PFSK-1 (cell line): Measurements from ENCODE around the gene PLAGL1.

ENCODE experiments used
- FOXP2 ChIP-seq: optimal IDR thresholded peaks from 2 replicates; pipeline ENCODE3; 2011; ENCODE audit warnings: borderline replicate concordance, control low read depth, inconsistent platforms; ENCODE audit not compliant: insufficient read depth; ENCODE audit errors: extremely low read length, extremely low read depth
- POLR2AphosphoS5 ChIP-seq: IDR thresholded peaks from 2 replicates; pipeline ENCODE4 v1.6.1; 2012; ENCODE audit warnings: low read depth, mild to moderate bottlenecking, control low read depth, low read length, moderate library complexity
- SIN3A ChIP-seq: IDR thresholded peaks from 2 replicates; pipeline ENCODE4 v1.6.1; 2012; ENCODE audit warnings: mild to moderate bottlenecking, low read length, moderate library complexity, borderline replicate concordance; ENCODE audit not compliant: insufficient read depth
- TAF1 ChIP-seq: IDR thresholded peaks from 2 replicates; pipeline ENCODE4 v1.6.1; 2012; ENCODE audit warnings: low read length, control low read depth, borderline replicate concordance; ENCODE audit not compliant: insufficient read depth
- TF ChIP-seq, protein P1 (sequence below), 2 experiments: IDR thresholded peaks; 2 replicates each; pipeline versions ENCODE4 v1.6.1 to v1.8.0; 2011 to 2012; ENCODE audit warnings: low read depth in 2 of 2, low read length in 2 of 2, control low read depth in 1 of 2, inconsistent platforms in 1 of 2, mild to moderate bottlenecking in 1 of 2, moderate library complexity in 1 of 2; ENCODE audit not compliant: insufficient read depth in 1 of 2

The PLAGL1 gene

DNA sequence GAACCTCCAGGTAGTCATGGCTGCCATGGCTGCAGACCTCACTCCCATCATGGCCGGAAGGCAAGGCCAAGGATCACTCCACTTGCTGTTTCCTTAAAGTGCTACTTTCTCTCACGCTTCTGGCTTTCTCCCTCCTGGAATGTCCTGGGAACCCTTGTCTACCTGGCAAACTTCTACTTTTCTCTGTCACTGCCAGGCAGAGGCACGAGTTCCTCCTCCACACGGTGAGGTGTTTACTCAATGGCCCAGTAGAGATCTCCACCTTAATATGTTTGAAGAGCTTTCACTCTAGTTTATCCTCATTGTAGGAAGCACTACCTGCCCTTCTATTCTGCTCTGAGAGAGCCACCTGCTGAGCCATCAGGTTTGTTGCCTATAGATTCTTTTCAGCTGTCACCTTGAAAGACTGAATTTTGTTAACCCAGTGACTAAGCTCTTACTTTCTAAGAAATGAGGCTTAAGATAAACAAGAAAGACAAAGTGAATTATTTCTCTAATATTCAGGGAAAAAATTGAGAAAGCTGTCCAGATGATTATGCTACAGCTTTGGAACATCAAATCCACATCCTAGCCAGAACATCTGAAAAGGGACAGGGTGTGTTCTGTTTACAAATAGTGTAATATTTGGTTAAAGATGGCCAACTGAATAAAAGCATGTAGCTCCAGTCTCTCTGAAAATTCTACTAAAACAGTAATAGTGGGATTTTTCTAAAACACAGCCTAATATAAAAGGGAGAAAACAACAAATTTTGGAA lies 54.9 kb downstream of the PLAGL1 start:
- TF ChIP-seq FOXP2 (no peak), SIN3A (no peak), TAF1 (no peak), POLR2AphosphoS5 (no peak)
- TF ChIP-seq, protein P1, sequence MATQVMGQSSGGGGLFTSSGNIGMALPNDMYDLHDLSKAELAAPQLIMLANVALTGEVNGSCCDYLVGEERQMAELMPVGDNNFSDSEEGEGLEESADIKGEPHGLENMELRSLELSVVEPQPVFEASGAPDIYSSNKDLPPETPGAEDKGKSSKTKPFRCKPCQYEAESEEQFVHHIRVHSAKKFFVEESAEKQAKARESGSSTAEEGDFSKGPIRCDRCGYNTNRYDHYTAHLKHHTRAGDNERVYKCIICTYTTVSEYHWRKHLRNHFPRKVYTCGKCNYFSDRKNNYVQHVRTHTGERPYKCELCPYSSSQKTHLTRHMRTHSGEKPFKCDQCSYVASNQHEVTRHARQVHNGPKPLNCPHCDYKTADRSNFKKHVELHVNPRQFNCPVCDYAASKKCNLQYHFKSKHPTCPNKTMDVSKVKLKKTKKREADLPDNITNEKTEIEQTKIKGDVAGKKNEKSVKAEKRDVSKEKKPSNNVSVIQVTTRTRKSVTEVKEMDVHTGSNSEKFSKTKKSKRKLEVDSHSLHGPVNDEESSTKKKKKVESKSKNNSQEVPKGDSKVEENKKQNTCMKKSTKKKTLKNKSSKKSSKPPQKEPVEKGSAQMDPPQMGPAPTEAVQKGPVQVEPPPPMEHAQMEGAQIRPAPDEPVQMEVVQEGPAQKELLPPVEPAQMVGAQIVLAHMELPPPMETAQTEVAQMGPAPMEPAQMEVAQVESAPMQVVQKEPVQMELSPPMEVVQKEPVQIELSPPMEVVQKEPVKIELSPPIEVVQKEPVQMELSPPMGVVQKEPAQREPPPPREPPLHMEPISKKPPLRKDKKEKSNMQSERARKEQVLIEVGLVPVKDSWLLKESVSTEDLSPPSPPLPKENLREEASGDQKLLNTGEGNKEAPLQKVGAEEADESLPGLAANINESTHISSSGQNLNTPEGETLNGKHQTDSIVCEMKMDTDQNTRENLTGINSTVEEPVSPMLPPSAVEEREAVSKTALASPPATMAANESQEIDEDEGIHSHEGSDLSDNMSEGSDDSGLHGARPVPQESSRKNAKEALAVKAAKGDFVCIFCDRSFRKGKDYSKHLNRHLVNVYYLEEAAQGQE (IDR thresholded peaks at IDR 0.05; ENCODE audit: insufficient read depth in 1 of 2, low read depth in 2 of 2, low read length in 2 of 2): no peak

DNA sequence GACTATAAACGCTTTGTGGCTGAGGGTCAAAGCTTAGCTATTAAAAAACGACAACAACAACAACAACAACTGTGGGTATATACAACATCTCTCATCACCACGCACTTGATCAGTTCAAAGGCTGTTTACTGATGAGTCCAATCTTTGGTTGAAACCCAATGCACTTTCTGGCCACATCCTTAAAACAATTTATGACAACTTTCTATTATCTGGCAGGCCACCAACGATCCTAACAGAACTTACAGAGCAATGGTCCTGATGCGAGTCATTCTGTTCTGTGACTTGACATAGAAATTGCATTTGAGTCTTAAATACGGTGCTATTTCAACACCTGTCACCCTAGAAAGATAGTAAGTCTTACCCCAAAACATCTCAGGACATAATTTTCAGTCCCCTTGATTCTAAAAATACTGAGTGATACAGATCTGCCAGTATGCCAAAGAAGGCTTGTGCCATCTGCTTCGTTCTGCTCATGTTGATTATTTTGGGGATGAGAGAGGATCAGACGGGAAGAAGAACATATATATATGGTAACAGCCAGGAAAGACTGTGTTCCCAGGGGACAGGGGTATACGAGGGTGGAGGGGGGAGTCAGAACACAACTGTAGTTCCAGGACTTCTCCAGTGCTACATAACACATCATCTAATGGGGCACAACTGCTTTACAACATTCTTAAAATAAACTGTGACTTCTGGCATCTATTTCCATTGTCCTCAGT lies 55.8 kb downstream of the PLAGL1 start:
- TF ChIP-seq TAF1: no peak
- no peak for TF ChIP-seq FOXP2
- no peak for TF ChIP-seq SIN3A
- no peak for TF ChIP-seq POLR2AphosphoS5
- TF ChIP-seq, protein P1 (IDR thresholded peaks at IDR 0.05; ENCODE audit: insufficient read depth in 1 of 2, low read depth in 2 of 2, low read length in 2 of 2): no peak

DNA sequence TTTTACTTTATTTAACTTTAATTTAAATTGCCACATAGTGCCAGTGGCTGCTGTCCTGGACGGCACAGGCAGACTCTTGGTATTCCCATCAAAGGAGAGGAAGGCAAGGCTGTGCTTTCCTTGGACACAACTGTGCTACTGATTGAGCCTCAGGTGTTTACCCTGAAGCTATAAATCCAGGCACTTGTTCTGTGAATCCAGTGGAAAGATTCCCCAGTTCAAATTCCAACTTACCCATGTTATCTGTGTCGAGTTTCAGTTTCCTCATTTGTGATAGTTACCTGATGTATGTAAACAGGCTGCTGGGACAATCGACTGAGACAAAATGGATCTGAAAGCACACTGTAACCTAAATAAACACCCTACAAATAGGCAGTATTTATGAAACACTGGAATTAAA lies 57.2 kb downstream of the PLAGL1 start:
- TF ChIP-seq POLR2AphosphoS5: no peak
- TF ChIP-seq, protein P1 (IDR thresholded peaks at IDR 0.05; ENCODE audit: insufficient read depth in 1 of 2, low read depth in 2 of 2, low read length in 2 of 2): no peak

DNA sequence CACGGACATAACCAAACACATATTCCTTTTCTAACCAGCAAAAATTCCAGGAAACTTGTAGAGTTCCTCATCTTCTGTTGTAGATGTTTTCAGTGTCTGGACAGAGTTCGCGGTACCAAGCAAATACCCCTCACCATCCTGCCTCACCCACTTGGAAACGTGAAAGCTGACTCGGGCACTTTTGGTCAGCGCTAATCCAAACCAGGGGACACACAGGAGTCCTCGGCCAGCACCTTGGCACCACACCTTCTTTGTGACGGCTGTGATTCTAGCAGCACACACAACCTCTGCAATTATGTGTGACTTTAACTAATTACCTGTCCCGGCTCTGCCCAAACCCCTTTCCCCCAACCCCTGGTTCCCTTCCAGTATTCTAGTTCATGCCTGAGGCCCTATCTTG lies 58.1 kb downstream of the PLAGL1 start:
- TF ChIP-seq POLR2AphosphoS5 (no peak), FOXP2 (no peak), TAF1 (no peak), SIN3A (no peak)
- TF ChIP-seq, protein P1 (IDR thresholded peaks at IDR 0.05; ENCODE audit: insufficient read depth in 1 of 2, low read depth in 2 of 2, low read length in 2 of 2): no peak
